A673 (cell line): ENCODE data around the gene ATXN1L.

Experiments used
- EZH2 ChIP-seq: fragments of 200-600 bp; sonication (generic); IDR thresholded peaks from 2 replicates; pipeline ENCODE4 v1.6.1; 2017; ENCODE audit warnings: borderline replicate concordance, low read depth, mild to moderate bottlenecking, mixed read lengths, antibody characterized with exemption, low read length; ENCODE audit not compliant: poor library complexity, severe bottlenecking
- TF ChIP-seq, protein P1 (sequence below): fragments of 300-800, 200-600 bp; sonication (generic); conservative IDR thresholded peaks from 2 replicates; pipeline ENCODE4 v1.5.1; 2017; ENCODE audit warnings: low read depth, mild to moderate bottlenecking, antibody characterized with exemption, low read length, moderate library complexity, mixed read lengths

DNA sequence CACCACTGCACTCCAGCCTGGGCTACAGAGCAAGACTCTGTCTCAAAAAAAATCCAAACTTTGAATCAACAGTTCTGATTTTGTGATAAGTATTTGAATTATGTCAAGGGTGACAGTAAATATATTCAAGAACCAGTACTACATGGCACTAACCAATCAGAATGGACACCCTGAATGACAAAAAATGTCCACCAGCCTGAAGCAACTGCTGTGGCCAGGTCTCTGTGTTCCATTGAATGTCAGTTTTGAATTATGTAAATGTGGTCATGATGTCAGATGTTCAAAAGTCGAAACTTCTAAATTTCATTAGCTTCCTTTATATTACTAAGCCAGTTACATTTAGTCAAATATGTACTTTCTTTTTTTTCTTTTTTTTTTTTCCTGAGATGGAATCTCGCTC lies 15.4 kb upstream of the ATXN1L start:
- TF ChIP-seq, protein P1, sequence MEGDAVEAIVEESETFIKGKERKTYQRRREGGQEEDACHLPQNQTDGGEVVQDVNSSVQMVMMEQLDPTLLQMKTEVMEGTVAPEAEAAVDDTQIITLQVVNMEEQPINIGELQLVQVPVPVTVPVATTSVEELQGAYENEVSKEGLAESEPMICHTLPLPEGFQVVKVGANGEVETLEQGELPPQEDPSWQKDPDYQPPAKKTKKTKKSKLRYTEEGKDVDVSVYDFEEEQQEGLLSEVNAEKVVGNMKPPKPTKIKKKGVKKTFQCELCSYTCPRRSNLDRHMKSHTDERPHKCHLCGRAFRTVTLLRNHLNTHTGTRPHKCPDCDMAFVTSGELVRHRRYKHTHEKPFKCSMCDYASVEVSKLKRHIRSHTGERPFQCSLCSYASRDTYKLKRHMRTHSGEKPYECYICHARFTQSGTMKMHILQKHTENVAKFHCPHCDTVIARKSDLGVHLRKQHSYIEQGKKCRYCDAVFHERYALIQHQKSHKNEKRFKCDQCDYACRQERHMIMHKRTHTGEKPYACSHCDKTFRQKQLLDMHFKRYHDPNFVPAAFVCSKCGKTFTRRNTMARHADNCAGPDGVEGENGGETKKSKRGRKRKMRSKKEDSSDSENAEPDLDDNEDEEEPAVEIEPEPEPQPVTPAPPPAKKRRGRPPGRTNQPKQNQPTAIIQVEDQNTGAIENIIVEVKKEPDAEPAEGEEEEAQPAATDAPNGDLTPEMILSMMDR, result no peak
- TF ChIP-seq EZH2, result no peak
